Gastroesophageal sphincter (tissue), 3 donors: Measurements from ENCODE around the gene PPBP.

ENCODE experiments used
- CTCF ChIP-seq, 4 experiments: fragments of 200-600 bp in 2 of 4; fragments of 450-650 bp in 2 of 4; sonication (generic) in 1 of 4; IDR thresholded peaks; one replicate each; pipeline ENCODE4 v1.5.1; 2017 to 2019; ENCODE audit warnings: antibody characterized with exemption in 4 of 4, mild to moderate bottlenecking in 2 of 4, moderate library complexity in 2 of 4
- POLR2A ChIP-seq, 2 donors: fragments of 450-650 bp; IDR thresholded peaks; one replicate each; pipeline ENCODE4 v1.6.1; 2017; ENCODE audit warnings: antibody characterized with exemption in 2 of 2, mild to moderate bottlenecking in 2 of 2, moderate library complexity in 1 of 2

- TF ChIP-seq CTCF (IDR thresholded peaks at IDR 0.05) (no peak), POLR2A (IDR thresholded peaks at IDR 0.05) (no peak)
Observed at GRCh38 chr4:74030285-74030684, 42.3 kb upstream of the PPBP start.
